Measurements from ENCODE around the gene BST1.

DNA sequence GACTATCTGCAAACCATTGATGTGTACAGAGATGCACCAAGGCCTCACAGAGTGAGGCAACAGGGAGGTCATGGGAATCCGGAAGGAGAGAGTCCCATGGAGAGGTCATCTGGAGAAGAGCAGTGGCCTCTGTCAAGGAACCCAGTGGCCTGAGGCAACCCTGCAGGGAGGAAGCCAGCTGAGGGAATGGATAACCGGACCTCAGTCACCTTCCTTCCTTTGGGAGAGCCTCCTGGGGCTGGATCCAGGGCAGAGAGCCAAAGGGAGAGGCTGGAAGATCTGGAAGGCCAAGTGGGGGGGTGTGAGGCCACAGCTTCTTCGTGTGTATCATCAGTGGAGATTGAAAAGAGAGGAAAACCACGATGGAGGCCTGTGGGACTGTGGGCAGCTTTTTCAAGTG is 50.9 kb downstream of the BST1 start:
- TF ChIP-seq EZH2phosphoT487 (IDR thresholded peaks at IDR 0.05; ENCODE audit: borderline replicate concordance, low read length), result no peak
- TF ChIP-seq, protein P1, sequence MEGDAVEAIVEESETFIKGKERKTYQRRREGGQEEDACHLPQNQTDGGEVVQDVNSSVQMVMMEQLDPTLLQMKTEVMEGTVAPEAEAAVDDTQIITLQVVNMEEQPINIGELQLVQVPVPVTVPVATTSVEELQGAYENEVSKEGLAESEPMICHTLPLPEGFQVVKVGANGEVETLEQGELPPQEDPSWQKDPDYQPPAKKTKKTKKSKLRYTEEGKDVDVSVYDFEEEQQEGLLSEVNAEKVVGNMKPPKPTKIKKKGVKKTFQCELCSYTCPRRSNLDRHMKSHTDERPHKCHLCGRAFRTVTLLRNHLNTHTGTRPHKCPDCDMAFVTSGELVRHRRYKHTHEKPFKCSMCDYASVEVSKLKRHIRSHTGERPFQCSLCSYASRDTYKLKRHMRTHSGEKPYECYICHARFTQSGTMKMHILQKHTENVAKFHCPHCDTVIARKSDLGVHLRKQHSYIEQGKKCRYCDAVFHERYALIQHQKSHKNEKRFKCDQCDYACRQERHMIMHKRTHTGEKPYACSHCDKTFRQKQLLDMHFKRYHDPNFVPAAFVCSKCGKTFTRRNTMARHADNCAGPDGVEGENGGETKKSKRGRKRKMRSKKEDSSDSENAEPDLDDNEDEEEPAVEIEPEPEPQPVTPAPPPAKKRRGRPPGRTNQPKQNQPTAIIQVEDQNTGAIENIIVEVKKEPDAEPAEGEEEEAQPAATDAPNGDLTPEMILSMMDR (IDR thresholded peaks at IDR 0.05; ENCODE audit: low read depth, low read length, poor library complexity, severe bottlenecking), result no peak

Measured in DOHH2 (cell line).